ENCODE data around the gene RGP1. TPM values are rescaled to one million over a fixed set of nuclear protein-coding genes. Genes with fewer than 3 reads are reported as not detected.

RGP1 gene
- total RNA-seq, 2 donors from 2014 or later, result 24.6 to 30.1 TPM

DNA sequence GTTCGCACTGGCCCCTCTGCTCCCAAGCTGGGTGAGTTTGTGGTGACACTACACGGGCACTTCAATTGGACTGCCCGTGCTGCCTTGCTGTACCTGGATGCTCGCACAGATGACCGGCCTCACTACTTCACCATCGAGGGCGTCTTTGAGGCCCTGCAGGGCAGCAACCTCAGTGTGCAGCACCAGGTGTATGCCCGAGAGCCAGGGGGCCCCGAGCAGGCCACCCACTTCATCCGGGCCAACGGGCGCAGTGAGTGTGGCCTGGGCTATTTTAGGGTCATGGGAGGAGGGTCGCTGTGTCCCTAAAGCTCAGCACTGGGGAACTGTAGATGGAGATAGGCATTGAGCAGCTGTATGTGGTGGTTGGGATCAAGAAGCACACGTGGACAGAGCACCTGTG is 43.7 kb downstream of the RGP1 start:
- H3K9me3 ChIP-seq (ENCODE audit: control insufficient read depth, low read length), result no peaks in the 10 kb centered on the region
- Mint-ChIP-seq H3K27me3 (ENCODE audit: insufficient read depth) (peaks cover 5% of the 10 kb centered on the region), H3K9me3 (no peaks in the 10 kb centered on the region), H3K36me3 (ENCODE audit: low read depth) (peaks cover 2% of the 10 kb centered on the region), H3K27ac (no peak overlapping the region), H3K4me1 (peaks cover 14% of the 10 kb centered on the region), H3K4me3 (peak overlapping the region; percentile 65)
- H3K36me3 ChIP-seq (ENCODE audit: control insufficient read depth, insufficient read depth, low read length), result no peaks in the 10 kb centered on the region
- no peak for DNase-seq
- H3K4me1 ChIP-seq (ENCODE audit: control insufficient read depth, insufficient read depth, low read length), result peaks cover 7% of the 10 kb centered on the region
- H3K9ac ChIP-seq (ENCODE audit: extremely low read depth, low read length, poor library complexity, severe bottlenecking), result no peak overlapping the region
- 93 to 97% methylated on average over 8 to 14 of the region's 14 CpGs for WGBS, 2 experiments (ENCODE audit: insufficient coverage in 1 of 2, insufficient read length in 1 of 2)
- no peak overlapping the region for H3K27ac ChIP-seq (ENCODE audit: low read depth, low read length)
- TF ChIP-seq, protein P1, sequence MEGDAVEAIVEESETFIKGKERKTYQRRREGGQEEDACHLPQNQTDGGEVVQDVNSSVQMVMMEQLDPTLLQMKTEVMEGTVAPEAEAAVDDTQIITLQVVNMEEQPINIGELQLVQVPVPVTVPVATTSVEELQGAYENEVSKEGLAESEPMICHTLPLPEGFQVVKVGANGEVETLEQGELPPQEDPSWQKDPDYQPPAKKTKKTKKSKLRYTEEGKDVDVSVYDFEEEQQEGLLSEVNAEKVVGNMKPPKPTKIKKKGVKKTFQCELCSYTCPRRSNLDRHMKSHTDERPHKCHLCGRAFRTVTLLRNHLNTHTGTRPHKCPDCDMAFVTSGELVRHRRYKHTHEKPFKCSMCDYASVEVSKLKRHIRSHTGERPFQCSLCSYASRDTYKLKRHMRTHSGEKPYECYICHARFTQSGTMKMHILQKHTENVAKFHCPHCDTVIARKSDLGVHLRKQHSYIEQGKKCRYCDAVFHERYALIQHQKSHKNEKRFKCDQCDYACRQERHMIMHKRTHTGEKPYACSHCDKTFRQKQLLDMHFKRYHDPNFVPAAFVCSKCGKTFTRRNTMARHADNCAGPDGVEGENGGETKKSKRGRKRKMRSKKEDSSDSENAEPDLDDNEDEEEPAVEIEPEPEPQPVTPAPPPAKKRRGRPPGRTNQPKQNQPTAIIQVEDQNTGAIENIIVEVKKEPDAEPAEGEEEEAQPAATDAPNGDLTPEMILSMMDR (conservative IDR thresholded peaks at IDR 0.05), result no peak
- H3K27me3 ChIP-seq (ENCODE audit: control insufficient read depth, insufficient read depth, low read length, poor library complexity, severe bottlenecking), result no peaks in the 10 kb centered on the region
- no peak overlapping the region for H3K4me3 ChIP-seq (ENCODE audit: low read length)

DNA sequence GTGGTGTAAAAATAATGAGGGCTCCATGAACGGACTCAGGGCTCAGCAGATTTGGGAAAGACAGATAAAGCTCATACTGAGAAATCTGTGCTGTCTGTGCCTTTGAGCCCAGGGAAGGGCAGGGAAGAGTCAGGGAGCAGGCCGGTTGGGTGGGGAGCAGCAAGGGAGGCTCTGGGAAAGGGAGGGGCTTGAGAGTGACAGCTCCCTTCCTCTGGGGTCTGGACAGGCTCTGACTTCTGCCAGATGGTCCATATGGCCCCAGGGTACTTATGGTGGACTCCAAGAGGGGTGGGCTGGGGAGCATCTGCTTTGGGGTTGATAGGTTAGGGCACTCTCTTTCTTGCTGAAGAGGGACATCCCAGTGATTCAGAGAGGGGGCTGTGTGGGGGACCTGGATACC is 44.4 kb downstream of the RGP1 start:
- 85 to 92% methylated on average over 2 of the region's 2 CpGs for WGBS, 2 experiments (ENCODE audit: insufficient coverage in 1 of 2, insufficient read length in 1 of 2)
- TF ChIP-seq, protein P1 (conservative IDR thresholded peaks at IDR 0.05), result no peak
- Histone ChIP-seq H3K4me1 (ENCODE audit: control insufficient read depth, insufficient read depth, low read length) (peaks cover 7% of the 10 kb centered on the region), H3K4me3 (ENCODE audit: low read length) (no peak overlapping the region), H3K36me3 (ENCODE audit: control insufficient read depth, insufficient read depth, low read length) (no peaks in the 10 kb centered on the region), H3K9me3 (ENCODE audit: control insufficient read depth, low read length) (no peaks in the 10 kb centered on the region), H3K27ac (ENCODE audit: low read depth, low read length) (no peak overlapping the region), H3K27me3 (ENCODE audit: control insufficient read depth, insufficient read depth, low read length, poor library complexity, severe bottlenecking) (no peaks in the 10 kb centered on the region), H3K9ac (ENCODE audit: extremely low read depth, low read length, poor library complexity, severe bottlenecking) (no peak overlapping the region)
- peaks cover 14% of the 10 kb centered on the region for H3K4me1 Mint-ChIP-seq
- H3K4me3 Mint-ChIP-seq, result no peak overlapping the region
- H3K36me3 Mint-ChIP-seq (ENCODE audit: low read depth), result no peaks in the 10 kb centered on the region
- no peaks in the 10 kb centered on the region for H3K9me3 Mint-ChIP-seq
- no peak overlapping the region for H3K27ac Mint-ChIP-seq
- DNase-seq, result no peak
- H3K27me3 Mint-ChIP-seq (ENCODE audit: insufficient read depth), result peaks cover 5% of the 10 kb centered on the region

DNA sequence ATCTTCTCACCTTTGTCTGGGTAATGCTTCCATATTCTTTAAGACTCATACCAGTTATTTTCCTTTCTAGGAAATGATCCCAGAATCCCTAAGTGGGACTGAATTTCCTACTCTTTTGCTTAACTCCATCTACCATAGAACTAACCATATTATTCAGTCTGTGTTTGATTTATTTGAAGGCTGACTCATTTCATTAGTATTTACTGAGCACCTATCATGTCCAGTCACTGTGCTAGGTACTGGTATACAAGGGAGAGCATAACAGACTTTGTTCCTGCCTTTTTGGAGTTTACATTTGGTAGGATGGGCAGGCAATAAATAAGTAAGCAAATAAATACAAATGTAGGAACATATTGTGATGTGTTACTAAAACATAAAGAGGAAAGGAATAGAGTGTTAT is 46.6 kb downstream of the RGP1 start:
- Histone ChIP-seq H3K4me1 (ENCODE audit: control insufficient read depth, insufficient read depth, low read length) (peaks cover 3% of the 10 kb centered on the region), H3K27me3 (ENCODE audit: control insufficient read depth, insufficient read depth, low read length, poor library complexity, severe bottlenecking) (no peaks in the 10 kb centered on the region), H3K36me3 (ENCODE audit: control insufficient read depth, insufficient read depth, low read length) (no peaks in the 10 kb centered on the region), H3K27ac (ENCODE audit: low read depth, low read length) (no peak overlapping the region), H3K9ac (ENCODE audit: extremely low read depth, low read length, poor library complexity, severe bottlenecking) (no peak overlapping the region), H3K9me3 (ENCODE audit: control insufficient read depth, low read length) (no peaks in the 10 kb centered on the region), H3K4me3 (ENCODE audit: low read length) (no peak overlapping the region)
- TF ChIP-seq, protein P1 (conservative IDR thresholded peaks at IDR 0.05), result no peak
- no peak overlapping the region for H3K27ac Mint-ChIP-seq
- no peaks in the 10 kb centered on the region for H3K9me3 Mint-ChIP-seq
- H3K27me3 Mint-ChIP-seq (ENCODE audit: insufficient read depth), result peaks cover 5% of the 10 kb centered on the region
- H3K36me3 Mint-ChIP-seq (ENCODE audit: low read depth), result peaks cover under 1% of the 10 kb centered on the region
- H3K4me1 Mint-ChIP-seq, result peaks cover 13% of the 10 kb centered on the region
- DNase-seq, result no peak
- H3K4me3 Mint-ChIP-seq, result no peak overlapping the region

Data from endodermal cell (in vitro differentiated cells).